Measurements from ENCODE around the gene AGAP1. TPM values are rescaled to one million over a fixed set of nuclear protein-coding genes. Genes with fewer than 3 reads are reported as not detected.

AGAP1 gene
- total RNA-seq, 2 experiments from 2014 or later, result 2.2 TPM

DNA sequence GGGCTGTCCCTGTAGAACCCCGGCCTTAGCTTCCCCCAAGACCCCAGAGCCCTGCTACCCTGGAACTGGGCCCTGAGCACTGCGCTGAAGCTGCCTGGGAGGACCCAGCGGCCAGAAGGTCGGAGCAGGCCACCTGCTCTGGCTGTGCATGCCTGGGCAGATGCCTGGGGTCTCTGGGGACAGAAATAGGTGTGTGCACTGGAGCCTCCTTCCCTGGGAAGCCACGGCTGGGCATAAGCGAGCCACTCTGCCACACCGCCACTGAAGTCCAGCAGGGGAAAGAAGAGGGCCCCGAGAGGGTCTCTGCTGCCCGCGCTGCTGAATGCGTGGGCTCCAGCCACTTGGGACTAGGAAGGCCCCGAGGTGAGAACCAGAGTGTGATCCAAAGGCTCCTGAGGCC is 667.7 kb downstream of the AGAP1 start:
- no peak for DNase-seq
- ATAC-seq, result no peak
- Mint-ChIP-seq H3K27me3 (peaks cover 50% of the 10 kb centered on the region), H3K4me1 (peaks cover 7% of the 10 kb centered on the region), H3K36me3 (ENCODE audit: low read depth) (no peaks in the 10 kb centered on the region), H3K4me3 (no peak overlapping the region), H3K9me3 (ENCODE audit: low read depth) (no peaks in the 10 kb centered on the region), H3K27ac (no peak overlapping the region)
- ChIA-PET CTCF (interaction anchor here (0.5 to 2.4 kb wide), 3 partner anchors 16 to 61 kb away, joined by 3 to 9 read pairs (median 4); no protein-coding TSS in a partner anchor), POLR2A (no interaction called here)
- intact Hi-C loops (cut with DNase I, micrococcal nuclease), result loop anchor here in 1 of 2 experiments (10.0 kb wide), 1 partner anchor 487 kb away; no protein-coding TSS in a partner anchor

DNA sequence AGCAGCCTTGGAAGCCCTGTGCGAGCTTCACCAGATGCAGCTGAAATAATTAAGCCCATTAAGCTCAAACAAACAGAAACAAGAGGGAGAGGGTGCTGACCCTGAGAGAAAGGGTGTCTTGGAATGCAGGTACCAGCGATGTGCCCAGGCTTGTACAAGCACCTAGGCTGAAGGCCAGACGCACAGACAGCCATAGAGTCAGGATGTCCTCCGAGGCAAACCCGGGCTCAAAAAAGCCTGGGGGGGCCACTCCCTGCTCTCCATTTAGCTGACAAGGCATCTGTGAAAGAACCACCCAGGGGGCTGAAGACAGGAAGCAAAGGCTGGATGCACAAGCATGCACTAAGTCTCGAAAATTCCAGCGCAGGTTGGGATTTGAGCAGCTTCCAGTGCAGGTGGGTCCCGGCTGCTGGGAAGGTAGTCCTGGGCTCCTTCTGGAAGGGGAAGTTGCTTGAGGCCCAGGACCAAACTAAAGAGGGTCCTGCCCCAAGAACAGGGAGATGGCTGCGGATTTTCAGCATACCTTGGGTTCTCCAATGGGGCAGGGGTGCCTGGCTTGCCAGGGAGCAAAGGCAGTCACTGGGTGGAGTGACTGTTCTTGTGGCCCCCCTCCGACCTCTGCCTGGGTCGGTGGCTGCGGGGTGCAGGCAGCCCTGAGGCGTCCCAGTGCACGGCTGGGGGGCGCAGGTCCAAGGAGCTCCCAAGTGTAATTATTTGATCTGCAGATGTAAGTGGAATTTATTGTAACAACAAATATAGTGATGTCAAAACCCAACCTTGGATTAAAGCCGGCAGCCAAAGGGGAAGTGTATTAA is 668.4 kb downstream of the AGAP1 start:
- intact Hi-C loops (cut with DNase I, micrococcal nuclease), result loop anchor here in 1 of 2 experiments (10.0 kb wide), 1 partner anchor 487 kb away; no protein-coding TSS in a partner anchor
- ATAC-seq, result no peak
- Mint-ChIP-seq H3K4me3 (no peak overlapping the region), H3K27me3 (peaks cover 52% of the 10 kb centered on the region), H3K36me3 (ENCODE audit: low read depth) (no peaks in the 10 kb centered on the region), H3K27ac (no peak overlapping the region), H3K9me3 (ENCODE audit: low read depth) (no peaks in the 10 kb centered on the region), H3K4me1 (peaks cover 11% of the 10 kb centered on the region)
- POLR2A ChIA-PET, result no interaction called here
- CTCF ChIA-PET, result interaction anchor here (0.5 to 2.4 kb wide), 6 partner anchors 10 to 383 kb away, joined by 3 to 9 read pairs (median 3); no protein-coding TSS in a partner anchor
- DNase-seq, result no peak

DNA sequence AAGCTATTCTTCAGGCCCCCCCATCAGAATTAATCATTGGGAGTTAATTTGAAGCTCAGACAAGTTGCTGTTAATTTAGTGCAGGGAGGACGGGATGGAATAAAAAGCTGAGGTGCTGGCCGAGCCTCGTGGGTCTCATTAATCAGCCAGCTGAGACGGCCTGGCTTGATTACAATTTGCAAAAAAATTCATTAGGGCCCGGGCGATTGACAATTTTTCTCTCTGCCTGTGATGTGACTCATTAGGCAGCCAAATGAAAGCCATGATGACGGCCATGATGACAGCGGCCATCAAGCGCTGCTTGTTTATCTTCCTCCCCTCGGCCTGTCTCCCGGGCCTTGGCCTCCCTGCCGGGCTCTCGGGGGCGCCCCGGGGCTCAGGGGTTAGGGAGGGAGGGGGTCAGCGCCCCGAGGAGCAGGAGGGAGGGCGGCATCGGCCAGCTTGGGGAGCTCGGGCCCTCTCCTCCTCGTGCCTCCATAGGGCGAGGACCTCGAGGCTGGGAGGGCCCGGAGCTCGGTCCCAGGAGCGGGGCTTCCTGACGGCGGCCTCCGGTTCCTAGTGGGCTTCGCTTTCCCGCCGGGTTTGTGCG is 669.1 kb downstream of the AGAP1 start:
- no peaks in the 10 kb centered on the region for H3K9me3 Mint-ChIP-seq (ENCODE audit: low read depth)
- ATAC-seq (no peak), DNase-seq (no peak)
- ChIA-PET POLR2A (no interaction called here), CTCF (interaction anchor here (0.6 to 2.4 kb wide), 5 partner anchors 9 to 384 kb away, joined by 3 to 9 read pairs (median 3); no protein-coding TSS in a partner anchor)
- no peaks in the 10 kb centered on the region for H3K36me3 Mint-ChIP-seq (ENCODE audit: low read depth)
- peaks cover 45% of the 10 kb centered on the region for H3K27me3 Mint-ChIP-seq
- intact Hi-C loops (cut with DNase I, micrococcal nuclease), result loop anchor here in 1 of 2 experiments (10.0 kb wide), 1 partner anchor 488 kb away; no protein-coding TSS in a partner anchor
- H3K27ac Mint-ChIP-seq, result no peak overlapping the region
- no peak overlapping the region for H3K4me3 Mint-ChIP-seq
- peaks cover 11% of the 10 kb centered on the region for H3K4me1 Mint-ChIP-seq

DNA sequence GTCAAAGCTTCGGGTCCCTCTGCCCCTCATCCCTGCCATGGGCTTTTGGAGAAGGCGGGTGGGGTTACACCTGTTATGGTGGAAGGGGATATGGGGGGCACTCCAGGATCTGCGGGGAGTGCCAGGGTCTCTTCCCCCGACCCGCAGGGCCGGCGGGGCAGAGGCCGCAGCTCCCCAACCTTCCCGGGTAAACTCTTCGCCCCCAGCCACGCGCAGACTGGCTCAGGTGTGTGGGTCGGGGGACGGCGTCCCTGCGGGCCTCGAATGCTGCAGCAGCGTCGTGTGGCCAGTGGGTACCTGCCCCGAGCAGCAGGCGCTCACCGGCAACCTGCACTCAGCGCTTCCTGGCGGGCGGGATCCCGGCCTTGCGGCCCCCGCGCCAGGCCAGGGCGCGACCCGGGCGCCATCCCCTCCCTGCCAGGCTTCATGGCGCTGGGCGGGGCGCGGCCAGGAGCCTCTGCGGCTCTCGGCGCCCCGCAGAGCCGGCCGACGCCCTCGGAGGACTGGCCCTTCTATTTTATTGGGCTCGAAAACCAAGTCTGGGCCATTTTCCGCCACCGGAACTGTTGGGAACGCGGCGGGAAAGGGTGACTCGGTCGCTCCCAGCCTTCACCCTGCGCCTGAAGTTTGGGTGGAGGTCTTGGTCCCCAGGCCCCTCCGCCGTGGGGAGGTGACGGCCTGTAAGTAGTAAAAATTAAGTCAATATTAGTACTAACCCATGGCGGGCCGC is 669.8 kb downstream of the AGAP1 start:
- ATAC-seq, result no peak
- H3K27ac Mint-ChIP-seq, result no peak overlapping the region
- no peak for DNase-seq
- CTCF ChIA-PET, result interaction anchor here (2.4 kb wide), 1 partner anchor 14 kb away, joined by 9 read pairs; no protein-coding TSS in a partner anchor
- intact Hi-C loops (cut with DNase I, micrococcal nuclease), result loop anchor here in 1 of 2 experiments (2.0 to 10.0 kb wide), 2 partner anchors 17 to 489 kb away; no protein-coding TSS in a partner anchor
- POLR2A ChIA-PET, result no interaction called here
- peaks cover 41% of the 10 kb centered on the region for H3K27me3 Mint-ChIP-seq
- H3K9me3 Mint-ChIP-seq (ENCODE audit: low read depth), result no peaks in the 10 kb centered on the region
- H3K4me1 Mint-ChIP-seq, result peaks cover 11% of the 10 kb centered on the region
- H3K4me3 Mint-ChIP-seq, result no peak overlapping the region
- H3K36me3 Mint-ChIP-seq (ENCODE audit: low read depth), result no peaks in the 10 kb centered on the region

DNA sequence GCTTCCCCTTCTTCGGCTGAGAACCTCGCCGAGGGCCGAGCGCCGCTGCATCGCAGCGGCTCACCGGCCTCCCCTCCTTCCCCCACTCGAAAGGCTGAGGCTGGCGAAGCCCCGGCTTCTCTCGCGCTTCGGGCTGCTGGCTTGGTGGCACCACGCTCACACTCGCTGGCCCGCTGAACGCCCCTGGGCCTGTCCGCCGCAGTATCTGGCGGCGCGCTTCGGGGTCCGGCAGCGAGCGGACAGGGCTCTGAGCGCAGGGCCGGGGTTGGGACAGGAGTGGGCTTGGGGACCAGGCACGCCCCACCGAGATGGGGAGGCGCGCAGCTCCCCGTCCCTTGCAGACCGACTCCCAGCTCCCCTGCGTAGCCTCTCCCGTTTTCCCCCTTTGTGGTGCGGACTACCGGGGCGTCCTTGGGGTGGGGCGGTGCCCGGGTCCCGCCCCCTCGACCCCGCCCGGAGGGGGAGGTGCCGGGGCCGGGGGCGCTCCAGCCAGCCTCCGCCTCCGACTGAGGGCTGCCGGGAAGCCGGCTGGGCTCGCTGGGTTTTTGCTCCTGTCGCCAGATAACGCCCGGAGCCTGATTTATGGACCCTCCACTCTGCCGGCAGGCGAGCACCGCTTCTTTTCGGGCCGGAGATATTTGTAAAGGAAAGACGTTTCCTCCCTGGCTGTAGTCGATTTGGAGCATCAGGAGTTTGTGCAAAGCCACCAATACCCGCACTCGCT is 670.5 kb downstream of the AGAP1 start:
- Mint-ChIP-seq H3K4me3 (no peak overlapping the region), H3K36me3 (ENCODE audit: low read depth) (no peaks in the 10 kb centered on the region), H3K27me3 (peaks cover 45% of the 10 kb centered on the region), H3K9me3 (ENCODE audit: low read depth) (no peaks in the 10 kb centered on the region), H3K27ac (no peak overlapping the region), H3K4me1 (peaks cover 11% of the 10 kb centered on the region)
- intact Hi-C loops (cut with DNase I, micrococcal nuclease), result loop anchor here in 1 of 2 experiments (2.0 to 10.0 kb wide), 2 partner anchors 16 to 490 kb away; no protein-coding TSS in a partner anchor
- DNase-seq (no peak), ATAC-seq (no peak)
- CTCF ChIA-PET, result no interaction called here
- POLR2A ChIA-PET, result no interaction called here

DNA sequence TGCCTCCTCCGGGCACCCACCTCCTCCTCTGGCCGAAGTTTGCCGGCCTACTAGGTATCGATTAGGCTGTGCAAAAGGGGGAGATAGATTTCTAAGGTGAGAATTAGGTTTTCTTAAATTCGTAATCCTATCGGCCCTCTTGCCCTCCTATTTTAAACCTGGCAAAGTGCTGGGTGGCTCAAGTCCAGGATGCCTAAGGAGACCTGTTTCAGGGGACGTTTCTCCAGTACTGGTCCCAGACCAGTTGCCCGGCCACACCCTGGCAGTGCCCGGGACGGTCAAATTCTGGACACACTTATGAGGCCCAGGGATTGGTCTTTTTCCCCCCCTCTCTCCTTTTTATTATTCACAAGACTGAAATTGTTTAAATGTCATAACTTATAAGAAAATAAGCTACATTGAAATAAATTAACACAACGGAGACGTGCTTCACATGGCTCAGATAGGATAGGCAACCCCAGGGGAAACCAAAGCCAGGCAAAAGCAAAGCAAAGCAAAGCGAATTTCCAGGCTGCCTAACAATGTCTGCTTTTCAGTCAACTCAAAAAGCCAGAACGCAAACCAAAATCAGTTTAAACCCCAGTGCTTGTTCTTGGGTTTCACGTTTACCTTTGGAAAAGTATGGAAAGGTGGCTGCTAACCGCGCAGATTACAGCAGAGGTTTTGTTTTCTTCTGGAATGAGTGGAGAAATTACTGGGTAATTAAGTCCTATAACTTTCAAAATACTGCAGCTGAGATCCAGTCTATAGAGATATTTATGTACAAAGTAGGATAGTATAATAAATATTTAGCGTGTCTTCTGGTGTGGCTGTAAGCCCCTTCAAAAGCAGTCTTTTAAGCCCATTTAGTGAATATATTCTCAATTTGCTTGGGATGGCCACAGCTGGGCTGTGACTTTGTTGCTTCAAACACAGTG is 671.3 kb downstream of the AGAP1 start:
- Mint-ChIP-seq H3K4me1 (peaks cover 11% of the 10 kb centered on the region), H3K4me3 (no peak overlapping the region), H3K9me3 (ENCODE audit: low read depth) (no peaks in the 10 kb centered on the region), H3K27ac (no peak overlapping the region), H3K36me3 (ENCODE audit: low read depth) (no peaks in the 10 kb centered on the region), H3K27me3 (peaks cover 53% of the 10 kb centered on the region)
- no peak for DNase-seq
- ATAC-seq, result no peak
- intact Hi-C loops (cut with DNase I, micrococcal nuclease), result loop anchor here (2.0 to 10.0 kb wide), 3 partner anchors 16 to 493 kb away; no protein-coding TSS in a partner anchor
- POLR2A ChIA-PET, result interaction anchor here (0.6 kb wide), 1 partner anchor 50 kb away, joined by 3 read pairs; no protein-coding TSS in a partner anchor
- CTCF ChIA-PET, result interaction anchor here (1.0 to 1.7 kb wide), 4 partner anchors 11 to 399 kb away, joined by 3 to 6 read pairs (median 4); no protein-coding TSS in a partner anchor

DNA sequence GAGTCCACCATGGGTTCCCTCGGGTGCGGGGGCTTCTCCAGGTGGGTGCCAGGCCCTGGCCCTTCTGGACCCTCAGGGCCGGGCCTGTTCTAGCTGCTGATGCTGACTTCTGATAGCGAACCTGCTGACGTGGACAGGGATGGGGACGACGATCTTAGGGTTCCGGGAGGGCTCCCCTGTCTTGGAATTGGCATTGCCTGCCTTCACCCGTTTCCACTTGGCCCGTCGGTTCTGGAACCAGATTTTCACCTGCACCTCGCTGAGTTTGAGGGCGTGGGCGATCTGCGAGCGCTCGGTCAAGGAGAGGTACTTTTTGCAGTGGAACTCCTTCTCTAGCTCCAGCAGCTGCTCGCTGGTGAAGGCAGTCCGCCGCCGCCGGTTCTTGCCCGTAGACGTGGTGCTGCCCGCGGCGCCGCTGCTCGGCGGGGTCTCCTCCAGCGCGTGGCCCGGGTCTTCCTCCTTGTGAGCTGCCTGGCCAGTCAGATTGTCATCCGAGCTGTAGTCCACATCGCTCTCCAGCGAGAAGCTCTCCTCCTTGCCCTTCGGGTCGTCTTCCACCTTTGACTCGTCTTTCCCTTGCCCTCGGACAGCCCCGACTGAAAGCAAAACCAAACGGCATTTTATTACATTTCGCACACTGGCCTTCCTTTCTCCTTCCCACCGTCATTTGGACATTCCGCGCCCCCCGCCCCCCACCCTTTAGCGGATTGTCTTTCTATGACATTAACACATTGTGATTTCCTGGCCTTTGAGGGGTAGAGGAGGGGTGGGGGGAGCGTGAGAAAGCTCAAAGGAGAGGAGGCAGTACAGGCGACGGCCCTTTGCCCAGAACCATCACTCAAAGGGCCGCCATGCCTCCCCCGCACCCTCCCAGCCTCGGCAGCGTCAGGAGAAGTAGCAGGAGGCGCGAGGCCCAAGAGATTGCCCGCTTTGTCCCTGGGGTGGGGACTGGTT is 672.3 kb downstream of the AGAP1 start:
- peak overlapping the region; percentile 28 for H3K4me3 Mint-ChIP-seq
- POLR2A ChIA-PET, result interaction anchor here (0.6 kb wide), 1 partner anchor 51 kb away, joined by 3 read pairs; no protein-coding TSS in a partner anchor
- intact Hi-C loops (cut with DNase I, micrococcal nuclease), result loop anchor here (2.0 to 10.0 kb wide), 3 partner anchors 15 to 494 kb away; no protein-coding TSS in a partner anchor
- CTCF ChIA-PET, result interaction anchor here (1.0 to 1.7 kb wide), 4 partner anchors 10 to 400 kb away, joined by 3 to 6 read pairs (median 4); no protein-coding TSS in a partner anchor
- DNase-seq (no peak), ATAC-seq (no peak)
- H3K27me3 Mint-ChIP-seq, result peaks cover 61% of the 10 kb centered on the region
- H3K36me3 Mint-ChIP-seq (ENCODE audit: low read depth), result no peaks in the 10 kb centered on the region
- no peak overlapping the region for H3K27ac Mint-ChIP-seq
- H3K4me1 Mint-ChIP-seq, result peaks cover 11% of the 10 kb centered on the region
- H3K9me3 Mint-ChIP-seq (ENCODE audit: low read depth), result no peaks in the 10 kb centered on the region

DNA sequence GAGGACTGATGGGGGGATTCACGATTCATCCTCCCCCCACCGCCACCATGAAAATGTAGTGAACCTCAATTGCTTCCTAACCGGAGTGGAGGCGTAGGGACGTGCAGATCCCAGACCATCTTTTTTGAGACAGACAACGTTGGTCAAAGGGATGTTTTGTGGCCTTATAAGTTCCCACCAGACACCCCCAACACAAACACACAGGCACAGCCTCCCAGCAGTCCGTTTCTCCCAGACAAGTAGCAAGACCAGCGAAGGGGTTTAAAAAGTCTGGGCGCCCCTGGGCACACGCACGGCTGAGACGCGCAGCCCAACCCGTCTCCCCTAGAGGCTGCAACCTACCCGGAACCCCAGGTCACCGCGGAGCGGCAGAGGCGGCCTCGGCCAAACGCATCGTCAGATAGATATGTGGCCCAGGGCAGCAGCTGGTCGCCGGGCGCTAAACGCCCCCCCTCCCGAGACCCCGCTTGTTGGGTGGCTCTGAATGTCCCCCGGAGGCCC is 673.0 kb downstream of the AGAP1 start:
- ATAC-seq (no peak), DNase-seq (no peak)
- H3K4me1 Mint-ChIP-seq, result peaks cover 11% of the 10 kb centered on the region
- H3K36me3 Mint-ChIP-seq (ENCODE audit: low read depth), result no peaks in the 10 kb centered on the region
- no peak overlapping the region for H3K27ac Mint-ChIP-seq
- peak overlapping the region; percentile 28 for H3K4me3 Mint-ChIP-seq
- intact Hi-C loops (cut with DNase I, micrococcal nuclease), result loop anchor here (1.0 to 10.0 kb wide), 3 partner anchors 11 to 495 kb away; no protein-coding TSS in a partner anchor
- H3K27me3 Mint-ChIP-seq, result peaks cover 61% of the 10 kb centered on the region
- CTCF ChIA-PET, result interaction anchor here (1.7 kb wide), 1 partner anchor 13 kb away, joined by 6 read pairs; no protein-coding TSS in a partner anchor
- POLR2A ChIA-PET, result no interaction called here
- no peaks in the 10 kb centered on the region for H3K9me3 Mint-ChIP-seq (ENCODE audit: low read depth)
